Measurements from ENCODE around the gene IFTAP. TPM values are rescaled to one million over a fixed set of nuclear protein-coding genes. Genes with fewer than 3 reads are reported as not detected.

IFTAP gene
- polyA plus RNA-seq, 1 of the 3 experiments (the other 2 are of a cell fraction): 21.8 TPM

DNA sequence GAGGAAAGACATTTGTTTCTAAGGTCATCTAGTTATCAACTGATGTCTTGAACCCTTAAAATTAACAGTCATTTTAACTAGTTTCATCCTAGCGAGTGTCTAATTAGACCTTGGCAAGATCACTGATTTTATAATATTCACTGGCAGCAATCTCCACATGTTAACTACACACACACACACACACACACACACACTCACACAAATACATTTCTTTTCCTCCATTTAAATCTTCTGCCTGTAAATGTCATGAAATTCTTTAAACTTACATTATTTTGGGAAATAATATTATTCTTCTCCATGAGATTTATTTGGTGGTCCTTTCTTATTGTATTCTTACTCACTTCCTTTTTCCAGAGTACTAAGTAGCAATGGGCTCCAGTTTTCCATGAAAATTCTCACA is 2.9 kb upstream of the IFTAP start (continued):
- TF ChIP-seq SMC3 (IDR thresholded peaks at IDR 0.05; ENCODE audit: low read depth, low read length): no peak

- Histone ChIP-seq H3K9ac (no peak overlapping the region), H3K36me3 (replicated peaks in 1 of 2; ENCODE audit: control insufficient read depth in 1 of 2, insufficient read depth in 2 of 2, low read length in 1 of 2) (no peaks in the 10 kb centered on the region), H3K27me3 (ENCODE audit: insufficient read depth) (no peaks in the 10 kb centered on the region), H3K79me2 (ENCODE audit: insufficient read depth) (no peaks in the 10 kb centered on the region), H3K9me2 (no peaks in the 10 kb centered on the region), H4K20me1 (ENCODE audit: insufficient read depth) (no peaks in the 10 kb centered on the region), H3K4me3 (ENCODE audit: low read depth in 2 of 2, low read length in 1 of 2) (peak overlapping the region in 1 of 2 experiments; percentile 94; a peak in 2 of 4 replicates), H3K9me3 (no peaks in the 10 kb centered on the region), H3F3A (replicated peaks; ENCODE audit: insufficient read depth) (no peaks in the 10 kb centered on the region), H3K27ac (ENCODE audit: low read depth in 2 of 2, low read length in 1 of 2) (peak overlapping the region in 1 of 2 experiments; percentile 96; a peak in 2 of 4 replicates), H2AFZ (ENCODE audit: low read depth) (no peak overlapping the region), H3K4me2 (no peak overlapping the region), H3K4me1 (ENCODE audit: control insufficient read depth in 1 of 2, insufficient read depth in 2 of 2, low read depth in 1 of 2, low read length in 1 of 2) (peaks cover 4 to 11% of the 10 kb centered on the region in 2 experiments; a peak in 3 of 4 replicates)
- ChIA-PET POLR2A (no interaction called here), CTCF (interaction anchor here (1.7 kb wide), 1 partner anchor 32 kb away, joined by 5 read pairs; no protein-coding TSS in a partner anchor)
- DNase-seq: no peak
- TF ChIP-seq JUND (IDR thresholded peaks at IDR 0.05): no peak
- TF ChIP-seq SIN3A (IDR thresholded peaks at IDR 0.05; ENCODE audit: borderline replicate concordance, low read depth, low read length): no peak
- TF ChIP-seq NRF1 (IDR thresholded peaks at IDR 0.05; ENCODE audit: low read depth, low read length): no peak
- TF ChIP-seq MEF2A (IDR thresholded peaks at IDR 0.05; ENCODE audit: borderline replicate concordance, low read depth): no peak
- no peak for TF ChIP-seq CTCF (IDR thresholded peaks at IDR 0.05)
- TF ChIP-seq GATA2 (CRISPR knock-in tag; IDR thresholded peaks at IDR 0.05): no peak
- no peak for TF ChIP-seq USF1 (IDR thresholded peaks at IDR 0.05; ENCODE audit: borderline replicate concordance, low read depth)
- TF ChIP-seq EZH2phosphoT487 (IDR thresholded peaks at IDR 0.05; ENCODE audit: borderline replicate concordance, low read depth): no peak
- TF ChIP-seq TAF1 (IDR thresholded peaks at IDR 0.05; ENCODE audit: borderline replicate concordance, low read depth, low read length): no peak
- no peak for TF ChIP-seq TEAD4 (IDR thresholded peaks at IDR 0.05; ENCODE audit: borderline replicate concordance, insufficient read depth)
- TF ChIP-seq ZBTB33 (IDR thresholded peaks at IDR 0.05; ENCODE audit: borderline replicate concordance, low read depth): no peak
- TF ChIP-seq PBX3 (IDR thresholded peaks at IDR 0.05): no peak
- TF ChIP-seq FOXM1 (IDR thresholded peaks at IDR 0.05; ENCODE audit: low read depth): no peak
- no peak for TF ChIP-seq TCF12 (IDR thresholded peaks at IDR 0.05)
- TF ChIP-seq FOXJ3 (CRISPR knock-in tag; IDR thresholded peaks at IDR 0.05): no peak
Measured at GRCh38 chr11:36596880-36597279, 2.6 kb downstream of the IFTAP start.

Measured in SK-N-SH (cell line).